Common myeloid progenitor, CD34-positive (primary cell): ENCODE results near the gene TIMM44.
A peak's percentile ranks its signal among the peaks of the same experiment; 100 is the strongest.
"Not testable (repeated sequence)": the region's sequence is repeated elsewhere in the genome, so short reads cannot be mapped to it uniquely, and the experiment has no call there.

ENCODE experiments used
- CTCF ChIA-PET: fragments of 350-600 bp; sonication (Branson Sonifier 250); formaldehyde crosslinking; loops from one replicate; lab custom pipeline; 2021; ENCODE audit warnings: antibody characterized with exemption; lab: Charles Lee
- POLR2A ChIA-PET: fragments of 350-600 bp; sonication (Branson Sonifier 250); formaldehyde crosslinking; loops from one replicate; lab custom pipeline; 2021; ENCODE audit warnings: antibody characterized with exemption; lab: Charles Lee
- DNase-seq, 3 donors: peaks; one replicate each; pipeline versions ENCODE4 v3.0.0 to v3.0.0-alpha.2; 2013
- H3K27ac ChIP-seq, 2 experiments: 1 replicate in 1 of 2; 2 replicates in 1 of 2; pipeline ENCODE4 v1.7.0; 2013; ENCODE audit warnings: inconsistent platforms in 2 of 2, low read length in 2 of 2, mild to moderate bottlenecking in 2 of 2, low read depth in 1 of 2, moderate library complexity in 1 of 2; ENCODE audit not compliant: severe bottlenecking in 2 of 2, insufficient read depth in 1 of 2, poor library complexity in 1 of 2
- H3K27me3 ChIP-seq, 5 experiments: replicated peaks in 2 of 5; 1 replicate in 3 of 5; 2 replicates in 2 of 5; pipeline versions ENCODE4 v1.6.1 to v1.7.0; 2013; ENCODE audit warnings: low read length in 4 of 5, mild to moderate bottlenecking in 2 of 5, moderate library complexity in 2 of 5, inconsistent platforms in 1 of 5; ENCODE audit not compliant: insufficient read depth in 5 of 5, control insufficient read depth in 4 of 5
- H3K36me3 ChIP-seq, 4 experiments: 1 replicate in 2 of 4; 2 replicates in 2 of 4; pipeline versions ENCODE4 v1.6.1 to v1.7.0; 2013; ENCODE audit warnings: low read length in 3 of 4, control low read depth in 1 of 4, mild to moderate bottlenecking in 1 of 4; ENCODE audit not compliant: control insufficient read depth in 4 of 4, insufficient read depth in 4 of 4
- H3K4me1 ChIP-seq, 4 experiments: 1 replicate in 3 of 4; 2 replicates in 1 of 4; pipeline versions ENCODE4 v1.6.1 to v1.7.1; 2013; ENCODE audit warnings: low read length in 3 of 4, mild to moderate bottlenecking in 3 of 4, control low read depth in 1 of 4, inconsistent platforms in 1 of 4, moderate library complexity in 1 of 4; ENCODE audit not compliant: control insufficient read depth in 4 of 4, insufficient read depth in 4 of 4; ENCODE audit errors: control extremely low read depth in 1 of 4
- H3K4me3 ChIP-seq, 7 experiments: 1 replicate in 4 of 7; 2 replicates in 3 of 7; pipeline versions ENCODE4 v1.5.1 to v1.7.0; 2013; ENCODE audit warnings: mild to moderate bottlenecking in 7 of 7, low read length in 6 of 7, moderate library complexity in 6 of 7, inconsistent platforms in 2 of 7, low read depth in 2 of 7, control low read depth in 1 of 7; ENCODE audit not compliant: insufficient read depth in 4 of 7, control insufficient read depth in 1 of 7; ENCODE audit errors: extremely low read depth in 1 of 7
- H3K9me3 ChIP-seq, 5 experiments: 1 replicate in 4 of 5; 2 replicates in 1 of 5; pipeline versions ENCODE4 v1.6.1 to v1.7.1; 2013; ENCODE audit warnings: low read length in 4 of 5, mild to moderate bottlenecking in 2 of 5, inconsistent platforms in 1 of 5, low read depth in 1 of 5, moderate library complexity in 1 of 5; ENCODE audit not compliant: control insufficient read depth in 4 of 5, insufficient read depth in 2 of 5; ENCODE audit errors: control extremely low read depth in 1 of 5
- WGBS: methylation state at CpG from one replicate; pipeline ENCODE4 v1.1.5; 2013; ENCODE audit not compliant: insufficient coverage; 5-methylcytosine and 5-hydroxymethylcytosine counted together

TIMM44 gene

GRCh38 chr19:7930765-7931164 is 12.7 kb downstream of the TIMM44 start:
- WGBS, result 87% methylated on average over 7 of the region's 7 CpGs

GRCh38 chr19:7930030-7930429 is 13.4 kb downstream of the TIMM44 start:
- H3K4me1 ChIP-seq, result peaks cover 0 to 25% (median 15%) of the 10 kb centered on the region in 4 experiments
- WGBS, result 94% methylated on average over 10 of the region's 11 CpGs

More at GRCh38 chr19:7930765-7931164, 12.7 kb downstream of the TIMM44 start:
- no peak overlapping the region for H3K27ac ChIP-seq
- DNase-seq, result no peak
- no peaks in the 10 kb centered on the region for H3K27me3 ChIP-seq
- ChIA-PET CTCF (interaction anchor here (1.5 to 3.3 kb wide), 3 partner anchors 10 to 77 kb away, joined by 5 to 20 read pairs (median 5); no protein-coding TSS in a partner anchor), POLR2A (no interaction called here)
- peaks cover 0 to 18% (median 10%) of the 10 kb centered on the region in 4 experiments for H3K4me1 ChIP-seq
- no peaks in the 10 kb centered on the region for H3K9me3 ChIP-seq
- H3K36me3 ChIP-seq, result peaks cover 9 to 63% (median 44%) of the 10 kb centered on the region in 4 experiments
- H3K4me3 ChIP-seq, result no peak overlapping the region

GRCh38 chr19:7928741-7929701 is 14.4 kb downstream of the TIMM44 start:
- H3K4me1 ChIP-seq, result peaks cover 0 to 27% (median 16%) of the 10 kb centered on the region in 4 experiments
- CTCF ChIA-PET, result interaction anchor here (0.6 to 4.0 kb wide), 18 partner anchors 7 to 406 kb away, joined by 3 to 20 read pairs (median 4); partner anchors contain the start of gene TIMM44
- DNase-seq, result peak; percentile 90 to 96 (median 92)
- no peak overlapping the region for H3K4me3 ChIP-seq
- POLR2A ChIA-PET, result interaction anchor here (1.2 to 1.6 kb wide), 3 partner anchors 9 to 73 kb away, joined by 3 to 12 read pairs (median 3); partner anchors contain the start of genes SNAPC2 and TIMM44
- H3K27ac ChIP-seq, result no peak overlapping the region
- peaks cover 6 to 47% (median 32%) of the 10 kb centered on the region in 4 experiments for H3K36me3 ChIP-seq
- H3K27me3 ChIP-seq, result no peaks in the 10 kb centered on the region
- 63% methylated on average over 15 of the region's 24 CpGs for WGBS
- H3K9me3 ChIP-seq, result no peaks in the 10 kb centered on the region

More at GRCh38 chr19:7930030-7930429, 13.4 kb downstream of the TIMM44 start:
- DNase-seq, result peak in 1 of 3 donors; percentile 27
- POLR2A ChIA-PET, result interaction anchor here (1.4 kb wide), 1 partner anchor 72 kb away, joined by 3 read pairs; no protein-coding TSS in a partner anchor
- not testable (repeated sequence) for H3K27me3 ChIP-seq, H3K27ac ChIP-seq, H3K4me3 ChIP-seq, H3K9me3 ChIP-seq
- H3K36me3 ChIP-seq, result peaks cover 6 to 58% (median 39%) of the 10 kb centered on the region in 4 experiments
- CTCF ChIA-PET, result interaction anchor here (1.1 to 3.3 kb wide), 5 partner anchors 8 to 76 kb away, joined by 3 to 20 read pairs (median 5); no protein-coding TSS in a partner anchor

GRCh38 chr19:7928334-7928706 is 15.1 kb downstream of the TIMM44 start:
- Histone ChIP-seq H3K36me3 (peaks cover 6 to 40% (median 28%) of the 10 kb centered on the region in 4 experiments), H3K9me3 (no peaks in the 10 kb centered on the region), H3K4me1 (peaks cover 0 to 27% (median 16%) of the 10 kb centered on the region in 4 experiments), H3K27me3 (no peaks in the 10 kb centered on the region), H3K4me3 (no peak overlapping the region), H3K27ac (no peak overlapping the region)
- 98% methylated on average over 8 of the region's 9 CpGs for WGBS
- CTCF ChIA-PET, result interaction anchor here (0.6 to 4.0 kb wide), 7 partner anchors 10 to 133 kb away, joined by 3 to 20 read pairs (median 4); partner anchors contain the start of gene TIMM44
- DNase-seq, result no peak
- POLR2A ChIA-PET, result interaction anchor here (1.6 kb wide), 1 partner anchor 15 kb away, joined by 12 read pairs; the partner anchor contains the start of gene TIMM44

- Histone ChIP-seq H3K27me3 (no peaks in the 10 kb centered on the region), H3K27ac (no peak overlapping the region), H3K4me1 (peaks cover 0 to 27% (median 16%) of the 10 kb centered on the region in 4 experiments), H3K9me3 (no peaks in the 10 kb centered on the region), H3K4me3 (no peak overlapping the region), H3K36me3 (peaks cover 6 to 35% (median 28%) of the 10 kb centered on the region in 4 experiments)
- WGBS, result 98% methylated on average over 16 of the region's 23 CpGs
- ChIA-PET CTCF (interaction anchor here (1.1 to 4.0 kb wide), 7 partner anchors 10 to 76 kb away, joined by 3 to 20 read pairs (median 4); partner anchors contain the start of genes MAP2K7 and TIMM44), POLR2A (no interaction called here)
- no peak for DNase-seq
These were observed 15.7 kb downstream of the TIMM44 start for GRCh38 chr19:7927605-7928333.
